ENCODE measurements around the gene TMEM150A.

GRCh38 chr2:85652056-85652455, 49.6 kb upstream of the TMEM150A start:
- TF ChIP-seq CTCF (IDR thresholded peaks at IDR 0.05; ENCODE audit: low read length) (no peak), EZH2 (IDR thresholded peaks at IDR 0.05; ENCODE audit: borderline replicate concordance, low read length) (no peak)

All from OCI-LY1 (cell line).